ENCODE results near the gene SLC4A4.

The SLC4A4 gene

GRCh38 chr4:71441186-71442169 lies 102.7 kb downstream of the SLC4A4 start:
- TF ChIP-seq KLF9 (tag by site-specific recombination; IDR thresholded peaks at IDR 0.05; ENCODE audit: low read depth), result no peak
- no peak for TF ChIP-seq ZNF791 (tag by site-specific recombination; IDR thresholded peaks at IDR 0.05)
- TF ChIP-seq ZNF664 (tag by site-specific recombination; IDR thresholded peaks at IDR 0.05), result no peak
- TF ChIP-seq GLIS1 (tag by site-specific recombination; IDR thresholded peaks at IDR 0.05), result no peak
- no peak for TF ChIP-seq ZNF157 (tag by site-specific recombination; IDR thresholded peaks at IDR 0.05)
- no peak for TF ChIP-seq ZNF529 (tag by site-specific recombination; IDR thresholded peaks at IDR 0.05; ENCODE audit: insufficient replicate concordance)
- no peak for TF ChIP-seq HOXD13 (CRISPR knock-in tag; IDR thresholded peaks at IDR 0.05; ENCODE audit: borderline replicate concordance)
- no peak for TF ChIP-seq ZFP41 (tag by site-specific recombination; IDR thresholded peaks at IDR 0.05; ENCODE audit: borderline replicate concordance)
- TF ChIP-seq ZNF596 (tag by site-specific recombination; IDR thresholded peaks at IDR 0.05), result no peak
- no peak for TF ChIP-seq AEBP2 (tag by site-specific recombination; IDR thresholded peaks at IDR 0.05; ENCODE audit: borderline replicate concordance)
- TF ChIP-seq, protein P1, sequence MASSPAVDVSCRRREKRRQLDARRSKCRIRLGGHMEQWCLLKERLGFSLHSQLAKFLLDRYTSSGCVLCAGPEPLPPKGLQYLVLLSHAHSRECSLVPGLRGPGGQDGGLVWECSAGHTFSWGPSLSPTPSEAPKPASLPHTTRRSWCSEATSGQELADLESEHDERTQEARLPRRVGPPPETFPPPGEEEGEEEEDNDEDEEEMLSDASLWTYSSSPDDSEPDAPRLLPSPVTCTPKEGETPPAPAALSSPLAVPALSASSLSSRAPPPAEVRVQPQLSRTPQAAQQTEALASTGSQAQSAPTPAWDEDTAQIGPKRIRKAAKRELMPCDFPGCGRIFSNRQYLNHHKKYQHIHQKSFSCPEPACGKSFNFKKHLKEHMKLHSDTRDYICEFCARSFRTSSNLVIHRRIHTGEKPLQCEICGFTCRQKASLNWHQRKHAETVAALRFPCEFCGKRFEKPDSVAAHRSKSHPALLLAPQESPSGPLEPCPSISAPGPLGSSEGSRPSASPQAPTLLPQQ (tag by site-specific recombination; IDR thresholded peaks at IDR 0.05), result no peak
- TF ChIP-seq ZBTB48 (tag by site-specific recombination; IDR thresholded peaks at IDR 0.05), result no peak
- no peak for TF ChIP-seq ZNF843 (tag by site-specific recombination; IDR thresholded peaks at IDR 0.05)
- TF ChIP-seq HOXA7 (CRISPR knock-in tag; IDR thresholded peaks at IDR 0.05; ENCODE audit: borderline replicate concordance), result no peak
- no peak for TF ChIP-seq ZNF792 (tag by site-specific recombination; IDR thresholded peaks at IDR 0.05)
- TF ChIP-seq ZNF624 (tag by site-specific recombination; IDR thresholded peaks at IDR 0.05), result no peak
- TF ChIP-seq HOXC10 (CRISPR knock-in tag; IDR thresholded peaks at IDR 0.05), result no peak
- no peak for TF ChIP-seq ZNF302 (tag by site-specific recombination; IDR thresholded peaks at IDR 0.05; ENCODE audit: low read depth)
- ChIA-PET POLR2A (no interaction called here), CTCF (interaction anchor here (0.5 kb wide), 1 partner anchor 266 kb away, joined by 3 read pairs; no protein-coding TSS in a partner anchor)
- H3K36me3 ChIP-seq (ENCODE audit: control insufficient read depth in 2 of 2, insufficient read depth in 1 of 2, low read length in 2 of 2), result no peaks in the 10 kb centered on the region
- no peaks in the 10 kb centered on the region; the same call in 1 of the 2 replicates for H3K4me1 ChIP-seq (ENCODE audit: control insufficient read depth, insufficient read depth, low read length)
- H3K27ac ChIP-seq (ENCODE audit: extremely low read depth, low read depth, low read length), result no peak overlapping the region
- no peak overlapping the region for H3K4me3 ChIP-seq (ENCODE audit: low read depth, low read length)
- H3K9me3 ChIP-seq (ENCODE audit: control insufficient read depth, insufficient read depth, low read depth, low read length), result no peaks in the 10 kb centered on the region

- CTCF ChIA-PET, result no interaction called here
- POLR2A ChIA-PET, result no interaction called here
- H3K27ac ChIP-seq (ENCODE audit: extremely low read depth, low read depth, low read length), result no peak overlapping the region
- no peaks in the 10 kb centered on the region for H3K36me3 ChIP-seq (ENCODE audit: control insufficient read depth in 2 of 2, insufficient read depth in 1 of 2, low read length in 2 of 2)
- no peaks in the 10 kb centered on the region for H3K9me3 ChIP-seq (ENCODE audit: control insufficient read depth, insufficient read depth, low read depth, low read length)
- TF ChIP-seq ZNF10 (tag by site-specific recombination; IDR thresholded peaks at IDR 0.05) (no peak), GLIS2 (tag by site-specific recombination; IDR thresholded peaks at IDR 0.05) (no peak), PRDM1 (tag by site-specific recombination; IDR thresholded peaks at IDR 0.05) (no peak), YY1 (tag by site-specific recombination; IDR thresholded peaks at IDR 0.05) (no peak), ZNF571 (tag by site-specific recombination; IDR thresholded peaks at IDR 0.05) (no peak), ZNF664 (tag by site-specific recombination; IDR thresholded peaks at IDR 0.05) (no peak), ZEB2 (tag by site-specific recombination; IDR thresholded peaks at IDR 0.05) (no peak), ZNF37A (tag by site-specific recombination; IDR thresholded peaks at IDR 0.05) (no peak), KLF9 (tag by site-specific recombination; IDR thresholded peaks at IDR 0.05; ENCODE audit: low read depth) (no peak), ZNF121 (tag by site-specific recombination; IDR thresholded peaks at IDR 0.05) (no peak), ZNF138 (tag by site-specific recombination; IDR thresholded peaks at IDR 0.05; ENCODE audit: borderline replicate concordance) (no peak)
- TF ChIP-seq, protein P2, sequence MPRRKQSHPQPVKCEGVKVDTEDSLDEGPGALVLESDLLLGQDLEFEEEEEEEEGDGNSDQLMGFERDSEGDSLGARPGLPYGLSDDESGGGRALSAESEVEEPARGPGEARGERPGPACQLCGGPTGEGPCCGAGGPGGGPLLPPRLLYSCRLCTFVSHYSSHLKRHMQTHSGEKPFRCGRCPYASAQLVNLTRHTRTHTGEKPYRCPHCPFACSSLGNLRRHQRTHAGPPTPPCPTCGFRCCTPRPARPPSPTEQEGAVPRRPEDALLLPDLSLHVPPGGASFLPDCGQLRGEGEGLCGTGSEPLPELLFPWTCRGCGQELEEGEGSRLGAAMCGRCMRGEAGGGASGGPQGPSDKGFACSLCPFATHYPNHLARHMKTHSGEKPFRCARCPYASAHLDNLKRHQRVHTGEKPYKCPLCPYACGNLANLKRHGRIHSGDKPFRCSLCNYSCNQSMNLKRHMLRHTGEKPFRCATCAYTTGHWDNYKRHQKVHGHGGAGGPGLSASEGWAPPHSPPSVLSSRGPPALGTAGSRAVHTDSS (tag by site-specific recombination; IDR thresholded peaks at IDR 0.05), result no peak
- no peak overlapping the region for H3K4me3 ChIP-seq (ENCODE audit: low read depth, low read length)
- no peaks in the 10 kb centered on the region; the same call in 1 of the 2 replicates for H3K4me1 ChIP-seq (ENCODE audit: control insufficient read depth, insufficient read depth, low read length)
Measured at GRCh38 chr4:71442336-71442735, 103.5 kb downstream of the SLC4A4 start.

All from HEK293 (cell line).